Sigmoid colon (tissue), 7 donors: Measurements from ENCODE around the gene STK16. TPM values are rescaled to one million over a fixed set of nuclear protein-coding genes. Genes with fewer than 3 reads are reported as not detected.

Source experiments
- DNase-seq: peaks from one replicate; pipeline ENCODE4 v3.0.0-alpha.2; 2019
- H3K27ac ChIP-seq, 4 donors: fragments of 200-600 bp; sonication (generic); one replicate each; pipeline ENCODE4 v1.5.1; 2016 to 2019; ENCODE audit warnings: mild to moderate bottlenecking in 1 of 4
- H3K27me3 ChIP-seq, 3 donors: fragments of 200-600 bp; sonication (generic); one replicate each; pipeline ENCODE4 v1.5.1; 2019; ENCODE audit warnings: mild to moderate bottlenecking in 1 of 3
- H3K36me3 ChIP-seq, 4 donors: fragments of 200-600 bp; sonication (generic); one replicate each; pipeline ENCODE4 v1.5.1; 2016 to 2019
- H3K4me1 ChIP-seq, 4 donors: fragments of 200-600 bp; sonication (generic); one replicate each; pipeline ENCODE4 v1.5.1; 2017 to 2019
- H3K4me3 ChIP-seq, 4 donors: fragments of 200-600 bp; sonication (generic); one replicate each; pipeline ENCODE4 v1.5.1; 2017 to 2019; ENCODE audit warnings: mild to moderate bottlenecking in 2 of 4, moderate library complexity in 1 of 4
- H3K9me3 ChIP-seq, 4 donors: fragments of 200-600 bp in 3 of 4; sonication (generic) in 3 of 4; one replicate each; pipeline versions ENCODE4 v1.5.1 to v1.6.1; 2013 to 2019
- EP300 ChIP-seq, 4 donors: sonication (generic); formaldehyde crosslinking; IDR thresholded peaks; one replicate each; pipeline ENCODE4 v1.6.1; 2017; ENCODE audit warnings: antibody characterized with exemption in 4 of 4
- POLR2A ChIP-seq, 2 donors: fragments of 450-650 bp; IDR thresholded peaks; one replicate each; pipeline ENCODE4 v1.6.1; 2016; ENCODE audit warnings: antibody characterized with exemption in 2 of 2, mild to moderate bottlenecking in 2 of 2, moderate library complexity in 2 of 2
- POLR2AphosphoS5 ChIP-seq, 4 donors: sonication (generic); formaldehyde crosslinking; IDR thresholded peaks; one replicate each; pipeline ENCODE4 v1.6.1; 2017; ENCODE audit warnings: antibody characterized with exemption in 4 of 4
- WGBS, 2 donors: extraction: QIAGEN DNeasy Blood & Tissue Kit; methylation state at CpG; one replicate each; pipeline ENCODE4 v1.1.7; 2013; 5-methylcytosine and 5-hydroxymethylcytosine counted together
- intact Hi-C: fragments of 100-400 bp; cut with DNase I; formaldehyde crosslinking; loops from one replicate; pipeline ENCODE4 v1.15.1; 2023
- polyA plus RNA-seq, 3 donors: library from polyadenylated mRNA; stranded (reverse); fragments of 200-250 nt; gene quantifications; one replicate each; pipeline ENCODE4 v1.2.3, GENCODE V29; 2013
- total RNA-seq, 4 donors: library from RNA; depleted of rRNA; stranded (reverse); fragments of >200 nt; gene quantifications; one replicate each; pipeline ENCODE4 v1.1.0, GENCODE V29; 2016
- TF ChIP-seq, protein P1 (sequence below), 4 experiments: fragments of 450-650 bp in 3 of 4; fragments of 200-600 bp in 1 of 4; IDR thresholded peaks; one replicate each; pipeline ENCODE4 v1.5.1; 2016 to 2019; ENCODE audit warnings: antibody characterized with exemption in 4 of 4, mild to moderate bottlenecking in 3 of 4, moderate library complexity in 2 of 4
- donor health status: healthy with polysubstance abuse.
- donor health status: Bipolar disorder and iron deficiency.
- donor health status: healthy.

The STK16 gene
- total and polyA plus RNA-seq, 7 donors = 12.2 to 61.7 (median 19.9) TPM

GRCh38 chr2:219279916-219280516 lies 34.7 kb downstream of the STK16 start:
- DNase-seq = peak; percentile 66
- H3K4me1 ChIP-seq = peaks cover 0 to 41% (median 35%) of the 10 kb centered on the region in 4 donors
- TF ChIP-seq POLR2AphosphoS5 (IDR thresholded peaks at IDR 0.05) (peak in 2 of 4 donors; percentile 36 to 63), EP300 (IDR thresholded peaks at IDR 0.05) (no peak)

GRCh38 chr2:219280651-219281050 lies 35.4 kb downstream of the STK16 start:
- Histone ChIP-seq H3K4me3 (peak overlapping the region in 2 of 4 donors; percentile 78 to 86), H3K4me1 (peaks cover 0 to 40% (median 35%) of the 10 kb centered on the region in 4 donors), H3K27ac (peak overlapping the region; percentile 94 to 99 (median 95)), H3K36me3 (peaks cover 22 to 54% (median 43%) of the 10 kb centered on the region in 4 donors), H3K9me3 (no peaks in the 10 kb centered on the region), H3K27me3 (no peaks in the 10 kb centered on the region)
- 86 to 93% methylated on average over 4 of the region's 4 CpGs for WGBS, 2 donors
- DNase-seq = peak; percentile 50
- intact Hi-C loops = no loop called here
- TF ChIP-seq, protein P1, sequence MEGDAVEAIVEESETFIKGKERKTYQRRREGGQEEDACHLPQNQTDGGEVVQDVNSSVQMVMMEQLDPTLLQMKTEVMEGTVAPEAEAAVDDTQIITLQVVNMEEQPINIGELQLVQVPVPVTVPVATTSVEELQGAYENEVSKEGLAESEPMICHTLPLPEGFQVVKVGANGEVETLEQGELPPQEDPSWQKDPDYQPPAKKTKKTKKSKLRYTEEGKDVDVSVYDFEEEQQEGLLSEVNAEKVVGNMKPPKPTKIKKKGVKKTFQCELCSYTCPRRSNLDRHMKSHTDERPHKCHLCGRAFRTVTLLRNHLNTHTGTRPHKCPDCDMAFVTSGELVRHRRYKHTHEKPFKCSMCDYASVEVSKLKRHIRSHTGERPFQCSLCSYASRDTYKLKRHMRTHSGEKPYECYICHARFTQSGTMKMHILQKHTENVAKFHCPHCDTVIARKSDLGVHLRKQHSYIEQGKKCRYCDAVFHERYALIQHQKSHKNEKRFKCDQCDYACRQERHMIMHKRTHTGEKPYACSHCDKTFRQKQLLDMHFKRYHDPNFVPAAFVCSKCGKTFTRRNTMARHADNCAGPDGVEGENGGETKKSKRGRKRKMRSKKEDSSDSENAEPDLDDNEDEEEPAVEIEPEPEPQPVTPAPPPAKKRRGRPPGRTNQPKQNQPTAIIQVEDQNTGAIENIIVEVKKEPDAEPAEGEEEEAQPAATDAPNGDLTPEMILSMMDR (IDR thresholded peaks at IDR 0.05) = no peak
- TF ChIP-seq EP300 (IDR thresholded peaks at IDR 0.05) = no peak
- no peak for TF ChIP-seq POLR2A (IDR thresholded peaks at IDR 0.05)
- no peak for TF ChIP-seq POLR2AphosphoS5 (IDR thresholded peaks at IDR 0.05)

More at GRCh38 chr2:219279916-219280516, 34.7 kb downstream of the STK16 start:
- no peaks in the 10 kb centered on the region for H3K9me3 ChIP-seq
- H3K4me3 ChIP-seq = peak overlapping the region; percentile 72 to 86 (median 75)
- no peaks in the 10 kb centered on the region for H3K27me3 ChIP-seq
- H3K36me3 ChIP-seq = peaks cover 16 to 47% (median 37%) of the 10 kb centered on the region in 4 donors
- peak overlapping the region; percentile 94 to 99 (median 95) for H3K27ac ChIP-seq
- WGBS, 2 donors = 52 to 54% methylated on average over 12 of the region's 12 CpGs
- intact Hi-C loops = loop anchor here (1.0 to 5.0 kb wide), 5 partner anchors 14 to 107 kb away; partner anchors contain the start of genes ABCB6, CNPPD1, DNPEP and TUBA4A

DNA sequence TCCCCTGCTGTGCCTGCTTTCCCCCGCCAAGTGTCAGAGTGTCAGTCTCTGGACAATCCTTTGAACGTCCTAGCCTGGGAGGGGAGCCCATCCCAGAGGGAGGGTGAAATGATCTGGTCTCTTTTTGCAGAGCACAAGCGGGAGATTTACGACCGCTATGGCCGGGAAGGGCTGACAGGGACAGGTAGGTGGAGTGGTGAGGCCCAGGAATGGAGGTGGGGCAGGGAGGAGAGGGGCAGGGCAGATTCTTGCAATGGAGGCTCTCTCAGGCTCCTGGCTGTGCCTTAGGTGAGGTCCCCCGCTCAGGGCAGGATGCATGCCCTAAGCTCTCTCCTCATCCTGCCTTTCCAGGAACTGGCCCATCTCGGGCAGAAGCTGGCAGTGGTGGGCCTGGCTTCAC lies 36.3 kb downstream of the STK16 start:
- H3K27ac ChIP-seq = peak overlapping the region in 3 of 4 donors; percentile 3 to 99 (median 94)
- no peaks in the 10 kb centered on the region for H3K27me3 ChIP-seq
- peaks cover 28 to 56% (median 45%) of the 10 kb centered on the region in 4 donors for H3K36me3 ChIP-seq
- DNase-seq = peak; percentile 59
- intact Hi-C loops = no loop called here
- no peak overlapping the region for H3K4me3 ChIP-seq
- no peaks in the 10 kb centered on the region for H3K9me3 ChIP-seq
- peaks cover 0 to 40% (median 35%) of the 10 kb centered on the region in 4 donors for H3K4me1 ChIP-seq
- TF ChIP-seq POLR2A (IDR thresholded peaks at IDR 0.05) = no peak
- no peak for TF ChIP-seq EP300 (IDR thresholded peaks at IDR 0.05)
- TF ChIP-seq, protein P1 (IDR thresholded peaks at IDR 0.05) = no peak
- TF ChIP-seq POLR2AphosphoS5 (IDR thresholded peaks at IDR 0.05) = no peak
- 68 to 82% methylated on average over 8 of the region's 8 CpGs for WGBS, 2 donors

GRCh38 chr2:219282375-219282774 lies 37.1 kb downstream of the STK16 start:
- intact Hi-C loops = no loop called here
- Histone ChIP-seq H3K27me3 (no peaks in the 10 kb centered on the region), H3K4me1 (peaks cover 0 to 40% (median 35%) of the 10 kb centered on the region in 4 donors), H3K36me3 (peaks cover 28 to 56% (median 45%) of the 10 kb centered on the region in 4 donors), H3K9me3 (no peaks in the 10 kb centered on the region), H3K27ac (peak overlapping the region in 3 of 4 donors; percentile 5 to 23 (median 5)), H3K4me3 (no peak overlapping the region)
- 91 to 96% methylated on average over 5 of the region's 5 CpGs for WGBS, 2 donors
- peak; percentile 10 for DNase-seq
- TF ChIP-seq POLR2AphosphoS5 (IDR thresholded peaks at IDR 0.05) (no peak), POLR2A (IDR thresholded peaks at IDR 0.05) (no peak), EP300 (IDR thresholded peaks at IDR 0.05) (no peak)
- TF ChIP-seq, protein P1 (IDR thresholded peaks at IDR 0.05) = no peak

- intact Hi-C loops = no loop called here
- TF ChIP-seq POLR2AphosphoS5 (IDR thresholded peaks at IDR 0.05) = no peak
- no peak for TF ChIP-seq EP300 (IDR thresholded peaks at IDR 0.05)
- TF ChIP-seq, protein P1 (IDR thresholded peaks at IDR 0.05) = no peak
- TF ChIP-seq POLR2A (IDR thresholded peaks at IDR 0.05) = no peak
- Histone ChIP-seq H3K27ac (peak overlapping the region in 3 of 4 donors; percentile 5 to 23 (median 5)), H3K27me3 (no peaks in the 10 kb centered on the region), H3K36me3 (peaks cover 28 to 56% (median 45%) of the 10 kb centered on the region in 4 donors), H3K9me3 (no peaks in the 10 kb centered on the region), H3K4me3 (no peak overlapping the region), H3K4me1 (peaks cover 0 to 36% (median 28%) of the 10 kb centered on the region in 4 donors)
- 92 to 96% methylated on average over 17 of the region's 17 CpGs for WGBS, 2 donors
- peak; percentile 46 for DNase-seq
These were observed 37.8 kb downstream of the STK16 start for GRCh38 chr2:219282943-219283581.
